Mononuclear cell (primary cell): ENCODE data around the gene FAM171A1. TPM values are rescaled to one million over a fixed set of nuclear protein-coding genes. Genes with fewer than 3 reads are reported as not detected.
"Not testable (repeated sequence)": the region's sequence is repeated elsewhere in the genome, so short reads cannot be mapped to it uniquely, and the experiment has no call there.

Source experiments
- H3K27me3 ChIP-seq: 2 replicates; pipeline ENCODE4 v1.6.0; 2011; ENCODE audit warnings: low read length, control low read depth; ENCODE audit not compliant: insufficient read depth
- H3K4me1 ChIP-seq: 2 replicates; pipeline ENCODE4 v1.5.1; 2011; ENCODE audit warnings: mild to moderate bottlenecking, low read length, control low read depth; ENCODE audit not compliant: insufficient read depth
- H3K4me3 ChIP-seq: 2 replicates; pipeline ENCODE4 v1.5.1; 2011; ENCODE audit warnings: mild to moderate bottlenecking, low read length, moderate library complexity
- H3K9me3 ChIP-seq: 2 replicates; pipeline ENCODE4 v1.5.1; 2011; ENCODE audit warnings: low read depth, mild to moderate bottlenecking, control low read depth, low read length
- total RNA-seq: library from RNA; depleted of rRNA; stranded (reverse); fragments of >200 nt; gene quantifications from one replicate; pipeline ENCODE4 v1.2.3, GENCODE V29; 2012

Gene FAM171A1
- total RNA-seq, 1 donor, result 0.84 TPM

DNA sequence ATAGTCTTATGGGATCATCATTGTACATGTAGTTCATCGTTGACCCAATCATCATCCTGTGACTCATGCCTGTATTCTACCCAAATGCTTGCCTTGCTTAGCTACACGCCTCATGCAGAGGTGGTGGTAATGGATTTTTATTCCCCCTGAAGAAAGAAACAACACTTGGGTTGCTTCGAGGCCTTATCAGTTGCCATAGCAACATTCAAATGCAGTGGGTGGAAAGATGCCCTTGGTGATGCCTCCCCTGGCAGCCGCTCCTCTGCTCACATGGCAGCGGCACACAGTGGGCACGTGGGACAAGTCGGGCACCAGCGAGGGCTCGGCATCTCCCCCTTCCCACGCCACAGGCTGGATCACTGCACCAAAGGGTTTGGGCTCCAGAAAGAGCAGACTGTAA is 148.6 kb downstream of the FAM171A1 start:
- Histone ChIP-seq H3K9me3 (no peaks in the 10 kb centered on the region), H3K27me3 (no peaks in the 10 kb centered on the region), H3K4me3 (no peak overlapping the region), H3K4me1 (no peaks in the 10 kb centered on the region)

DNA sequence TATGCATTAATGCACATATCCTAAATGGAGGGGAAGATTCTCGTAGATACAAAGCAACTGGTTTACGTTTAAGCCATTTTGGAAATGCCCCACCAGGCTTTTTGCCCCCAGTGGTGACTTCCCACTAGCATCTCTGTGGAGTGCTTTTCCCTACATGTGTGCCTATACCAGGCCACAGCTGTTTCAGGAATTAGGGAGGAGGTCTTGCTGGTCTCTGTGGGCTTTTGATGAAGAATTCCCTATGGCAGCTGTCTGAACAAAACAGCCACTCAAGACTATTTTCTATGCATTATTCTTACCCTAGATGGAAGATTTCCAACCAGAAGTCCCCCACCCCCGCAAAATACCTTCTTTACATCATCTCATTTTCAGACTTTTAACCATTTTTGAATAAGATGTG is 150.6 kb downstream of the FAM171A1 start:
- Histone ChIP-seq H3K9me3 (no peaks in the 10 kb centered on the region), H3K27me3 (no peaks in the 10 kb centered on the region), H3K4me3 (no peak overlapping the region)

DNA sequence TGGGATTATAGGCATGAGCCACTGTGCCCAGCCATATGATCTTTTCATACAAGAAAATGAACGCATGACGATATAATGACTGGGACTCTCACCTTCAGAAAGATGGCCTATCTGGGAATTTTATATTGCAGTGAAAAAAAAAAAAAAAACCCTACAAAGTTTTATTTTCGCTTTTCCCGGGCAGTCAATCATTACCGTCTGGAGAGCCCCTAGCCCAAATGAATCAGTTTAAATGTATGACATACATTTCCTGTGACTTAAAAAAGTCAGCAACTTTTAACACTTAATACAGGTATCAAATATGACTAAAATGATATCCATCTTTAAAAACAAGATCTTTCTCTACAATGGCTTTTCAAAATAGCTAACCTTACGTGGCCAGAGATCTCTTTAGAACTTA is 154.4 kb downstream of the FAM171A1 start:
- Histone ChIP-seq H3K27me3 (no peaks in the 10 kb centered on the region), H3K9me3 (no peaks in the 10 kb centered on the region), H3K4me1 (no peaks in the 10 kb centered on the region), H3K4me3 (no peak overlapping the region)

More for the DNA sequence above, 150.6 kb downstream of the FAM171A1 start:
- no peaks in the 10 kb centered on the region for H3K4me1 ChIP-seq

DNA sequence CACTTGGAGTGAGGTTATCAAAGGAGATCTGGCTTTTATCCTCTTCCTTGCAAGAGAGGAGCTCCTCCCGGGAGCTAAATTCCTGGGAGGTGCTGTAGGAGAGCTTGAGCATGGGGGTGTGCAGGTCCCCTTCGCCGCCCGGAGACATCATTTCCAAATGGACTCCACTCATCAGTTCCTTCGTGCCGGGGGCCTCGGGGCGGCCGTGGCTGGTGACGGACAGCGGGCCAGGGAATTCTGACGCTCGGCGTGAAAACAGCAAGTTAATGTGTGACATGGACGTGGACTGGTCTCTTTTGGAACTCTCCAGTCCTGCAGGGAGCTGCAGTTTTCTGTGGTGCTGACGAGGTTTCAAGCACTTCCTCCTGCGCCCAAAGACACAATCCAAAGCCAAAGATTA is 156.9 kb downstream of the FAM171A1 start:
- Histone ChIP-seq H3K4me3 (no peak overlapping the region), H3K27me3 (no peaks in the 10 kb centered on the region), H3K9me3 (no peaks in the 10 kb centered on the region), H3K4me1 (peaks cover 9% of the 10 kb centered on the region)

DNA sequence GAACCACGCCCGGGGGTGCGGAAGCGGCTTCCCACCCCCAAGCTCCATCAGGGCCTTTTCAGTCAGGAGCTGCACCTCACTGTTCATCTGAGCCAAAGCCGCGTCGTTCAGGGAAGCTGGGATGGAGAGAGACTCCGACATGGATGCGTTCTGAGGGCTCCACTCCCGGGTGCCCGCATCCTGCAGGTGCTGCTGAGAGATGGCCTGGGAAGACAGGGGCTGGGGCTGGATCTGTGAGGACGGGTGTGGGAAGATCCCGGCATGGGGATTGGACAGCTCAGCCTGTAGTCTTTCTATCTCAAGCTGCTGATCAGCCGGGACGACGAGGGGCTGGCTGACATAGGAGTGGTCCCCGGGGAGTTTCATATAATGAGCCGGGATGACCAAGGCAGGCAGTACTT is 157.6 kb downstream of the FAM171A1 start:
- no peaks in the 10 kb centered on the region for H3K27me3 ChIP-seq
- H3K4me3 ChIP-seq, result no peak overlapping the region
- H3K4me1 ChIP-seq, result peaks cover 14% of the 10 kb centered on the region
- no peaks in the 10 kb centered on the region for H3K9me3 ChIP-seq

DNA sequence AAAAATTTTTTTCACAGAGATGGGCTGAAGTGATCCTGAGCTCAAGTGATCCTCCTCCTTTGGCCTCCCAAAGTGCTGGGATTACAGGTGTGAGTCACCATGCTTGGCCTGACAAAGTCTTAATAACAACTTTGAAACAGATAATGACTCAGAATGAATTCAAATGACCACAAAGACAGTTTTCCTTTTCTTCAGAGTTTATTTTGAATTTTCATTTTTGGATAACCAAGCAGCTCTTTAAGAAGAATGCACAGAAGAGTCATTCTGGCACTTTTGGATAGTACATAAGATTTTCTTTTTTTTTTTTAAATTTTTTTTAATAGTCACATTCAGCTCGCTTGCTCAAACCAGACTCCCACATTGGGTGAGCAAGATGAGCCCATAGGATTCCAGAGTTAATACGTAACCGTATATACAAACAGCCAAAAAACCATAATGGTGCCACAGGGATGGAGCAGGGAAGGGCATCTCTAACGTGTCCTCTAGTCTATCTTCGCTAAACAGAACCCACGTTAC is 159.6 kb downstream of the FAM171A1 start:
- no peaks in the 10 kb centered on the region for H3K27me3 ChIP-seq
- H3K4me3 ChIP-seq, result no peak overlapping the region
- H3K4me1 ChIP-seq, result peaks cover 24% of the 10 kb centered on the region
- no peaks in the 10 kb centered on the region for H3K9me3 ChIP-seq

DNA sequence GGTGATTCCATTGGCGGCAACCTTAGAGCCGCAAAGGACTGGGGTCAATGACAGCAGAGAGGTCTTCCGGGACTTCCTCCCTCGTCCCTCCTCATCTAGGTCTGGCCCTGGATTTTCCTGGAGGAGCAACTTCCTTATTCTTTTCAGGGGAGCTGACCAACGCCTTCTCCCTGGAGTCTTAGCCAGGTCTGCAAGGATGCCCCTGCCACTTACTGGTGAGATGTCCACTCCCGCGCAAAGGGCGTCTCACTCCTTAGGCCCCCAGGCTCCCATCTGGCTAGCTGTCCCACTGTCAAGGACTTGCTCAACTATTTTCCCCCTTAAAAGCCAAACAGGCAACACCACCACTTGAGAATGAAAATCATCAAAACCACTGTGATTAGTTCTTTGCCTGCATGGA is 160.6 kb downstream of the FAM171A1 start:
- Histone ChIP-seq H3K4me3 (no peak overlapping the region), H3K9me3 (no peaks in the 10 kb centered on the region), H3K27me3 (no peaks in the 10 kb centered on the region), H3K4me1 (peaks cover 24% of the 10 kb centered on the region)

DNA sequence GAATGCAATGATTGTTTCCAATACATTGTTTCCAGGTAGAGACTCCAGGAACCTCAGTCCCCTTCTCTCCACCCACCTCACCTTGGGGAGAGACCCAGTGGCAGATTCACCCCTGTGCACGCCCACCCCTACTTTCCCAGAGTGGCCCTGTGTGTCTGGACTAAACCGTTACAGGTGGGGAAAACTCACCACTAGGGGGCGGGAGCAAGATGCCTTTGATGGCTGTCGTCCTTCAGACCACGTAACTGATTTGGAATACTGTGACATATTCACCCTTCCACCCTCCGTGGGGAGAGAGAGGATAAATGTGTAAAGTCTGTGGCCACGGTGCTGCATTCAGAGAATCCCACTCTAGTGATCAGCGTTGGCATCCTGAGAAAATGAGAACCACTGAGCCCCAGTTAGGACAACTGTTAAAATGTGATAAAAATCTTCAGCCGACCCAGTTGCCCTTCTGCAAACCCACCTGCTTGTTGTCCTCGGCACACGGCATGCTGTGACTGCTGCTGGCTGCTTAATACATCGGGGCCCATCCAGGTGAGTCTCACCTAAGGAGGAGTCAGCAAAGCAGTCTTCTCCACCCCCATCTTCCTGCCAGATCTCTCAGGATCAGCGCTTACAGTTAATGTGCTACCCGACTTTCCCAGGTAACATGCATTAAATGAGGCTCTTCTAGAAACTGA is 161.1 kb downstream of the FAM171A1 start:
- Histone ChIP-seq H3K4me1 (peaks cover 24% of the 10 kb centered on the region), H3K27me3 (no peaks in the 10 kb centered on the region), H3K9me3 (no peaks in the 10 kb centered on the region), H3K4me3 (no peak overlapping the region)

DNA sequence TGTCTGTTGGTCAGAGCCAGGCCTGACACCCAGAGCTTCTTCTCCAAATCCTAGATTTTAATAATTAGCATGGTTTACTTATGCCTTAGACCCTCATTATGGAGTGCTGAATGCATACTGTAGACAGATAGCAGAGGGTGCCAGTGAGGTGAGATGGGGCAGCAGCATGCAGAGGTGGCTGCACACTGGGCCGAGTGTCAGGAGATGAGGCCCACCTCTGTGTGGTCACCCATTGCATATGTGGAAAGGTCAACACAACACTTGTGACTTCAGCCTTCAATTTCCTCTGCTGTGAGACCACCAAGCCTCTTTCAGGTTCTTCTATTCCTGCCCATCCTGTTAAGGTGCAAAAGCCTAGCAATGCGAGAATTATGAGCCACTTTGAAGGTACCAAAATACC is 162.9 kb downstream of the FAM171A1 start:
- H3K9me3 ChIP-seq, result no peaks in the 10 kb centered on the region
- no peaks in the 10 kb centered on the region for H3K27me3 ChIP-seq
- no peak overlapping the region for H3K4me3 ChIP-seq
- H3K4me1 ChIP-seq, result peaks cover 24% of the 10 kb centered on the region

DNA sequence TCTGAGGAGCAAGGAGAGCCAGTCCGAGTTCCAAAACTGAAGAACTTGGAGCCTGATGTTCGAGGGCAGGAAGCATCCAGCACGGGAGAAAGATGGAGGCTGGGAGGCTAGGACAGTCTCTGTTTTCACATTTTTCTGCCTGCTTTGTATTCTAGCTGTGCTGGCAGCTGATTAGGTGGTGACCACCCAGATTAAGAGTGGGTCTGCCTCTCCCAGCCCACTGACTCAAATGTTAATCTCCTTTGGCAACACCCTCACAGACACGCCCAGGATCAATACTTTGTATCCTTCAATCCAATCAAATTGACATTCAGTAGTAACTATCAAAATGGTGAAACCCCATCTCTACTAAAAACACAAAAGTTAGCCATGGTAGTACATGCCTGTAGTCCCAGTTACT is 163.7 kb downstream of the FAM171A1 start:
- H3K9me3 ChIP-seq, H3K27me3 ChIP-seq, H3K4me3 ChIP-seq: not testable (repeated sequence)
- peaks cover 24% of the 10 kb centered on the region for H3K4me1 ChIP-seq

DNA sequence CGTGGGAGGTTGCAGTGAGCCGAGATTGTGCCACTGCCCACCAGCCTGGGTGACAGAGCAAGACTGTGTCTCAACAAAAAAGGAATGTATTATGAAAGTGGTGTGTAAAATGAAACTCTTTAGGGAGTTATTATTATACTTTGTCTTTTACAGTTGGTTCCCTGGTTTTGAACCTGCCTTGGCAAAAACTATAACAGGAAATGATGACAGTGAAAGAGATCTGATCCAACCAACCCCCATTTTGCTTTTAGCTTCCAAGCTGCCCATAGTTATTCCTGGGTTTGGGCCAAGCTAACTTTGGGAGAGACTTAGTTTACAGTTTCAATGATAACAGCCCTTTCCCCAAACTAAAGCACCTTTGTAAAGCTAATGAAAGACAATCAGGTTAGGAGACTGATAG is 168.4 kb downstream of the FAM171A1 start:
- no peaks in the 10 kb centered on the region for H3K27me3 ChIP-seq
- H3K4me1 ChIP-seq, result peaks cover 10% of the 10 kb centered on the region
- no peak overlapping the region for H3K4me3 ChIP-seq
- no peaks in the 10 kb centered on the region for H3K9me3 ChIP-seq

DNA sequence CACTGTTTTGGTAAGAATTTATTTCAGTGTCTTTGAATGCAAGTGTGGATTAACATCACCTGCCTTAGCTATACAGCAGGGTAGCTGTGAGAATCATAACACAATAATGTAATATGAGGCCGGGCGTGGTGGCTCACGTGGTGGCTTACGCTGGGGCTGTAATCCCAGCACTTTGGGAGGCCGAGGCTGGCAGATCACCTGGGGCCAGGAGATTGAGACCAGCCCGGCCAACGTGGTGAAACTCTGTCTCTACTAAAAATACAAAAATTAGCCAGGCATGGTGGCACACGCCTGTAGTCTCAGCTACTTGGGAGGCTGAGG is 168.8 kb downstream of the FAM171A1 start:
- not testable (repeated sequence) for H3K9me3 ChIP-seq, H3K4me3 ChIP-seq, H3K27me3 ChIP-seq
- H3K4me1 ChIP-seq, result peaks cover 11% of the 10 kb centered on the region

DNA sequence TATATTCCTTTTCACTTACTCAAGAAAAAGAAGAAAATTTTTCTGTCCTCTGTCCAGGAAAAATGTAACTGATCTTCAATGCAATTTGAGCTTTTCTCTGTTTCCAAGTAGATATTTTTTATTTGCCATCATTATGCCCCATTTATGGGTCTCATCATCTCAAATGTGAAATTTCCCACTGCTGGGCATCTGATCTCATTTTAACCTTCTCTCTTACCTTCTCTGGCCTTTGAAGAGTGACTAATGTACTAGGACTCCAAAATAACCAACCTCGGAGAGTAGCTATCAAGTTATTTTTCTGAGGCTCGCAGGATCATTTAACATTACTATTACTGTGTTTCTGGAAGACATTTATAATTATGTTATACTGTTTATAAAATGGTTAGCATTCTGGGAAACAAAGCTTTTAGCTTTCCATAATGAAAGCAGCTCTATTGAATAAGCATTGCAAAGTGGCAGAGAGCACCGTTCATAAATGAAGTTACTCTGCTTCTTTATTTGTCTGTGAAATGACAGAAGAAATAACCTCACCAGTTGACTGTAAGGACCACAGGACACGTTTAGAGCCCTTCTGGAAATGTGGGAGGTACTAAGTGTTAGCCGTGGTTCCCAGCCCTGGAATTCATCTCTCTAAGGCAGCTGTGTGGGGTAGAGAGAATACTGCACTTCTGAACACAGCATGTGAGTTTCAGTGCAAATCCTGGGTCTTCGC is 169.3 kb downstream of the FAM171A1 start:
- Histone ChIP-seq H3K4me1 (peaks cover 11% of the 10 kb centered on the region), H3K27me3 (peaks cover 6% of the 10 kb centered on the region), H3K9me3 (no peaks in the 10 kb centered on the region), H3K4me3 (no peak overlapping the region)

DNA sequence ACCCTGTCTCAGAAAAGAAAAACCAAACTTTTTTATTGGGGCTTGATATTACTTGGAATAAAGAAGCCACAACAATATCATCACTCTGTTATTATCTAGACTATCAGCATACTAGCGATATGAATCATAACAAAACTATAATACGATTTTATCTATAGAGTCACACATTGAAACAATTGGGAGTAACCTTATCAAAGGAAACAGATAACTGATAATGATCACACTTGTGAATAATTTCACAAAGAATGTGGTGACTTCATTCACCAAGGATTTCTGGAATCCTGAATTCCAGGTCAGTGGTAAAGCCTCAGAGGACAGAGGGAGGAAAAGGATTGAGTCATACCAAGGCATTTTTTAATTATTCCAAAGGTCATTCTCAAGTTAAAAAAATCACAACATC is 170.5 kb downstream of the FAM171A1 start:
- H3K4me3 ChIP-seq, result no peak overlapping the region
- peaks cover 6% of the 10 kb centered on the region for H3K27me3 ChIP-seq
- no peaks in the 10 kb centered on the region for H3K9me3 ChIP-seq
- H3K4me1 ChIP-seq, result peaks cover 19% of the 10 kb centered on the region

DNA sequence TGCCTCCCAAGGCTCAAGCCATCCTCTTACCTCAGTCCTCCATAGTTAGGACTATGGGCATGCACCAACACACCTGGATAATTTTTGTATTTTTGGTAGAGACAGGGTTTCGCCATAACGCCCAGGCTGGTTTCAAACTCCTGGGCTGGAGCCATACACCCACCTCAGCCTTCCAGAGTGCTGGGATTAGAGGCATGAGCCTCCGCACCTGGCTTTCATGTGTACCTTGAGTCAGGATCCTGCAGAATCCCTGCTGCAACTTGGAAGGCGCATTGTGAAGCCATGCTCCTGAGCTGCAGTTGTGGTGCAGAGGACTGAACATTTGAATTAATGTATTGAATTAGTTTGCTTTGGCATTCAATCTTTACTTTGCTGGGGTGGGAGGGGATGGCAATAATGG is 173.2 kb downstream of the FAM171A1 start:
- Histone ChIP-seq H3K4me3 (no peak overlapping the region), H3K4me1 (peaks cover 20% of the 10 kb centered on the region), H3K9me3 (no peaks in the 10 kb centered on the region), H3K27me3 (peaks cover 6% of the 10 kb centered on the region)

DNA sequence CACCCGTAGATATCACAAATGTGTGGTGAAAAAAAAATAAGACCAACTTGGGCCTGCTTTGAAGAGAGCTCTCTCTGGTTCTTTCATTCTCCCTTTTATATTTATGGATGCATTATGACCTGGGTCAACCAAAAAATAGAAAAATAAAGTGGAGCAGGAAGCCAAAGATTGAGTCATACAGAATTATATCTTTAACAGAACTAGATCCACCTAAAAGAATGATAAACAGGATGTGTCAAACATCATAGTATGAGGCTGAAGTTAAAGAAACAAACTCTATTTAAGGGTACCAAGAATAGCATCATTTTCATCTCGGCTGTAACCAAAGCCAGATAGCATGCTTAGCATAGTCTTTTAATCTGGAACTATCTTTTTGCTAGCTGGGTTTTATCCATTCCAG is 173.8 kb downstream of the FAM171A1 start:
- H3K9me3 ChIP-seq, result no peaks in the 10 kb centered on the region
- H3K4me1 ChIP-seq, result peaks cover 20% of the 10 kb centered on the region
- H3K27me3 ChIP-seq, result peaks cover 6% of the 10 kb centered on the region
- no peak overlapping the region for H3K4me3 ChIP-seq
